Stimulated activated CD4-positive, alpha-beta T cell treated with anti-CD3 and anti-CD28 coated beads, Interleukin-15, amount 100 ng/mL, for 24 hours (primary cell): ENCODE measurements around the gene KLF13.

Experiments
- DNase-seq: peaks from one replicate; pipeline ENCODE4 v3.0.0-alpha.2; 2020

Gene KLF13

DNA sequence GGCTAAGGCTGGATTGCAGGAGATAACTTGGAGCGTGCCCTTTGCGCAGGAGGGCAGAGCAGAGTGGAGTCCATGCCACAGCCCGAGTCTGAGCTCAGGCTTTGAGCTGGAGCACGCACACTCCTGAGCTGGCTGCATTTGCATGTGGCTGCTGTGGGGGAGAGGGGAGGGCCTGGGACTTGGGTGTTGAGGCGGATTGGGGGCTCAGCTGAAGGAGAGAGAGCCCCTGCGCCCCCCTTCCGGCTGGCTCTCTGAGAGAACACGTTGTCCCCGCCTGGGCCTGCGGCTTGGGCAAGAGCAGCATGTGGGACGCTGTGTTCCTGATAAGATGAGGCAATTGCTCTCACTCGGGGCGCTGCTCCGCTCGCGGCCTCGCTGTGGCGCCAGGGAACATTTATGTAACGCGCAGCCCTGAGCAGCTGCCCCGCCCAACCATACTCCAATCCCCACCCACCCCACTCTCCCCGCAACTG lies 39.1 kb downstream of the KLF13 start:
- DNase-seq, result peak; percentile 89

DNA sequence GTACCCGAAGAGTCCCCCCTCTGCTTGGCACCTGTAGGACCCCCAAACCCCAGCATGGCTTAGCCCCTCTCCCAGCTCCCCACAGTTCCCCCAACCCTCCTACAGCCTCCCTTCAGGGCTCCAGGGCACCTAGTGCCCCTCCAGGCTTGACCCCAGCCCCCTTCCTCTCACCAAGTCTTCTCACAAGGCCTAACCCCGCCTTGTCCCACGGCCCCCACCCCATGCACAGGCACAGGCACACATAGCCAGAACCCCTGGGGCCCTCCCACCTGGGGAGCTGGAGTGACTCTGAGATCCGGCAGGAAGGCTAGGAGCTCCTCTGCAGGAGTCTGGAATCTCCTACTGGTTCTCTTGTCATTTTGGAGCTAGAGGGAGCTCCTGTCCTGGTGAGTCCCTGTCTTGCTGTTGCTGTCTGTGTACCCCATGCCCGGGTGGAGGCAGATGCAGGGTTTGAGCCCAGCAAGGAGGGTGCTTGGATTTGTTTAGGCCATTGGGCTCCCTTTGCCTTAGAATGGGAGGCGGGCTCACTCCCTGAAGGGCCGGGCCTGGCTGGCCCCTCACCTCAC lies 39.6 kb downstream of the KLF13 start:
- peak; percentile 34 for DNase-seq

DNA sequence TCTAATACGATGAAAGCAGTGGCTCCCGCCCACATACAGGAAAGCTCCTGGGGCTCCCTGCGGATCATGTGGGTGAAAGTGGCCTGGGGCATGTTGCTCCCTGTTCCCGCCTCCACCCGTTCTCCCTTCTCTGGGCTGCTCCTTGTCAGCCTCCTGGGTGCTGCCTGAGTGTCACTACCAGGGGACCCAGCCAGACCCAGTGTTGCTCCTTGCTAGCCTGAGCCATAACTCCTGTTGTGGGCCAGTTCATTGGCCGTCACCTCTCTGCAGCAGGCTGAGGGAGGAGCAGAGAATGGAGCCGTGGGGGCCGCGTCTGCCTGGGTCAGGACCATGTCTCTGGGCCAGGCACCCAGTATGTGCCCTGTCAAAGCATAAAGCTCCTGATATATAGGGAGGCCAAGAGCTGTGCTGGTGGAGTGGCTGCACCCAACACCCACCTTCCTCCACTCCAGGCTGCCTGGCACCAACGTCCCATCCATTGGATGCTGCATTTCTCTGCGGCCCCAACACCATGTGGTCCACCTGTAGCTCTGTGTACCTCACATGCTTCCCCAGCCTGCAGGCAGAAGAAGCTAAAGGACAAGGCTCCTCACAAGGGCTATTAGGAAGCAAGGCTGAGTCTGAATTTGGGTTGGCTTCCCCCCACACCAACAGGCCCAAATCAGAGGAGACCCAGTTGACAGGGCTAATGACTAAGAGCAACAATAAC lies 40.5 kb downstream of the KLF13 start:
- DNase-seq, result no peak

DNA sequence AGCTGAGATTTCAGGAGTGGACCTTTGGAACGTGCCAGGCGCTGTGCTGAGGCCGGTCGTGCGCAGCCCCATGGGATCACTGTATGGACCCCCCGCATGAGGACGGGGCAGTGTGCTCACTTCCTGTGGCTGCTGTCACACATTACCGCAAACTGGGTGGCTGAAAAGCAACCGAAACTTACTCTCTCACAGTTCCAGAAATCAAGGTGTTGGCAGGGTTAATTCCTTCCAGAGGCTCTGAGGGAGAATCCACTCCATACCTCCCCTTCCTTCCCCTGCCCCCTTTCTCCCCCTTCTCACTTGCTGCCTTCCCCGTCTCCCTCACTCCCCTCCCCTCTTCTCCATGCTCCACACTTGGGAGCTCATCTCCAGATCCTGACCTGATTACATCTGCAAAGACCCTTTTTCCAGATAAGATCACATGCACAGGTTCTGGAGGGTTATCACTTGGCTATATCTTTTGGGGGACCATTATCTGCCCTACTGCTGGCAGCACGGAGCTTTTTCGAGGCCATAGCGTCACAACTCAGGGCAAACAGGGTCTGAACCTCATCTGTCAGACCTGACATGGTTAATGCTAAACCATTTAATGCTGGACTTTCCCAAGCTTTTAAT lies 41.2 kb downstream of the KLF13 start:
- peak; percentile 59 for DNase-seq

DNA sequence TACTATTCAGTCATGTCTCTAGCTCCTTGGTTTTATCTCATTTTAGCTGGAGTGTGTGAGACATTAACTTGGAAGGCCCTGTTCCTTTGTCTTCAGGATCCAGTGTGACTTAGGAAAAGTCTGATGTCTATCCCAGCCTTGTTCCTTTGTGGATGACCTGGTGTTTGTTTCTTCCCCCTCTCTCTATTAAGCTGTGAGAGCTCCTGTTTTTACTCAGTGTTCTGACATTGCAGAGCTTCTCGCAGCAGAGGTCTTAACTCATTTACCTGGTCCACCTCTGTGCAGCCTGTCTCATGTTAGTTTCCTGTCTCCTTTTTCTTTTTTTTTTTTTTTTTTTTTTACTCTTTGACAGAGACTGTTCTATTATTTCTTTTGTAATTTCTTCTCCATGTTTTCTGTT lies 43.1 kb downstream of the KLF13 start:
- DNase-seq, result no peak

DNA sequence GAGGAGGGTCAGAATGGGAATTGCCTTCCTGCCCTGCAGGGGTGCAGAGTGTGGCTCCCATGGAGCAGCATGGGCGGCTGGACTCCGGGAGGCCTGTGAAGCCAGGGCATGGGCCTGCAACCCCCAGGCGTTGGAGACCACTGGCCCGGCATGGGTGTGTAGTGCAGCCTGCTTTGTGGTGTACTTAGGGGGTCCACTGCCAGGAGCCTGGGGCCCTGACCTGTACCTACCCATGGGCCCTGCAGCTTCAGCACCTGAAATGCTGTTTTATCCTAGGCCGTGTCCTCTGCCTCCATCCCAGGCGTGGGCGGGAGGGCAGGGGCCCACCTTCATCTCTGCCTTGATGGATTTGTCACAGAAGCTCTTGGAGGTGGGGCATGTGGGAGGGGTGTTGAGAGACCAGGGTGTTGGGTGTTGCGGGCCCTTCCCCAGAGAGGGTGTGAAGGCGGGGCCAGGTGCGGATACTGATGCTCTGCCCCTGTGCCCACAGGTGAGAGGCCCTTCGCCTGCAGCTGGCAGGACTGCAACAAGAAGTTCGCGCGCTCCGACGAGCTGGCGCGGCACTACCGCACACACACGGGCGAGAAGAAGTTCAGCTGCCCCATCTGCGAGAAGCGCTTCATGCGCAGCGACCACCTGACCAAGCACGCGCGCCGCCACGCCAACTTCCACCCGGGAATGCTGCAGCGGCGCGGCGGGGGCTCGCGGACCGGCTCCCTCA lies 45.0 kb downstream of the KLF13 start:
- DNase-seq, result no peak

DNA sequence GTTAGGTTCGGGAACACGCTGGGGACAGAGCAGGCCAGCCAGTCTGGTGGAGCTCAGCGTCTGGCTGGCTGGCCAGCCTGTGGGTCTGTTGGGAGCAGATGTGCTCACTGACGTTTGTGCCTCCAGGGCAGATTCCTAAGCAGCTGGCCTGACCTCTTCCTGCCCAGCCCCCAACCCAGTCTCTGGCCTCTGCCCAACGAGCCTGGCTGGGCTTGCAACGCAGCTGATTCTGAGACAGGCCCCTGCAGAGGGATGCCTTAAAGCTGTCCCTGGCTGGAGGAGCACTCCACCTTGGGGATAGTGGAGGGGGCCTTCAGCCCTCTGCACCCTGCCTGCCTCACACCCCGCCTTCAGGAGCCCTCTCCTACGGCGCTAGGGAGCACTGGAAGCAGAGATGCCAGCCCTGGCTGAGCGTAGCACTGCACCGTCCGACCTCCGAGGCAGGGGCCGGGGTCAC lies 46.0 kb downstream of the KLF13 start:
- DNase-seq, result no peak

DNA sequence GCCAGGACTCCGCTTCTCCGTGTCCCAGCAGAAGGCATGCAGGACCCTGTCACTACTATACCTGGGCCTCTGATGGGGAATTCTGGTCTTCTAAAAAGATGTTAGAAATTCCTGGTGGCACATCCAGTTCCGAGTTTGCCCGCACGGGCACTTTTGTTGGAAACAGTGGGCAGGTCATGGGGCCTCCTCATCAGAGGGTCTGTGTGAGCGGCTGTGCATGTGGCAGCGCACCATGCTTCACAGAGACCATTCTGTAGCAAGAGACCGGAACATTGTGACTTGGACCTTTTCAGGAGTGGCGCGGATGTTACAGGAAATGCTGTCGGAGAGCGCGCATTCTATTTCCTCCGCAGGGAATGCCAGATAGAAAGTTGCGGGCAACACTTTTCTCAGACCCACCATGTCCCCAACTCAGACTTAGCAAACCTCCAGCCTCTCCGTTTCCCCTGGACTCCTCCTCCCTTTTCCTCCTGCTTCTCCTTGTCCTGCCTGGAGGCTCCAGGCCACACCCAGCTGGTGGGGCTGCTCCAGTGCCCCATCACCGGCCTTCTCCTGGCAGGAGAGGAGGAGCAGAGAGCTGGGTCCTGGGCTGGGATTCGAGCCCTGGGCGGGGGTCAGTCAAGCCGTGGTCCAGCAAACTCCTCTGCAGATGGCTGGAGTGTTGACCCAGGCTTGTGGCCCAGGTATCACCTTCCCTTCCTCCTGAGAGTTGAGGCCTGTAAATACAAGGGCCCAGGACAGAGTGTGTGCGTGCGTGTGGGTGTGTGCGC lies 46.6 kb downstream of the KLF13 start:
- no peak for DNase-seq

DNA sequence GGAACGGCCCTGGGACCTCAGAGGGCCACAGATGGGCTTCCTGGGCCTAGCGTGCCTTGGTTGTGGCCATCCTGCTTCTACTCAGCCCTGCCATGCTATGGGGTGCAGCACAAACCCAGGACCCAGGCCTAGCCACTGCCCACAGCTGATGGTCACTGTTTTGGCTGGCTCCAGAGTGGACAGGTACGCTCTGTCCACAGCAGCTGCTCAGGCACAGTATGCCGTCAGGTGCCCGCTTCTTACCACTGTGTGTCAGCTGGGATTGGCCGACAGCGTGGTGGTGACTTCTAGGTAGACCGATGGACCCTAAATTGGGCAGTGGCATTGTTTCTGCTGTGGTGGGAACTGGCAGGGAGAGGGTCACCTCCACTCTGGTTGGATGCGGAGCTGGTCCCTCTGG lies 47.3 kb downstream of the KLF13 start:
- no peak for DNase-seq

DNA sequence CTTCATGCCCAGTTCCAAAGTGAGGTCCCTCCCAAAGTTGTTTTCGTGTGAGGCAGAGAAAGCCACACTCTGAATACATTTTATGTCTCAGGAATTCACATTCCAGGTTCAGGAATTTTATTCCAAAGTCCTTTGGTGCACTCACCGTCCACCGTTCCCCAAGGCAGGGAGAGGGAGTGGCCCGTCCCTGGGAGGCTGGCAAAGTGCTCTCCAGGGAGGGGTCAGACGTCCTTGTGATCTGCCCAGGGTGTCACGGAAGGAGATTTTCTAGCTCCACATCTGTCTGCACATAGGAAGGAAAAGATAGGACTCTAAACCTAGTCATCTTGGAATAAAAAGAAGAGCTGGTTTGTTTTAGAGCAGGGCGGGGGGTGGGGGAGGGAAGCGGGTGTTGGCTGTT lies 47.9 kb downstream of the KLF13 start:
- no peak for DNase-seq

DNA sequence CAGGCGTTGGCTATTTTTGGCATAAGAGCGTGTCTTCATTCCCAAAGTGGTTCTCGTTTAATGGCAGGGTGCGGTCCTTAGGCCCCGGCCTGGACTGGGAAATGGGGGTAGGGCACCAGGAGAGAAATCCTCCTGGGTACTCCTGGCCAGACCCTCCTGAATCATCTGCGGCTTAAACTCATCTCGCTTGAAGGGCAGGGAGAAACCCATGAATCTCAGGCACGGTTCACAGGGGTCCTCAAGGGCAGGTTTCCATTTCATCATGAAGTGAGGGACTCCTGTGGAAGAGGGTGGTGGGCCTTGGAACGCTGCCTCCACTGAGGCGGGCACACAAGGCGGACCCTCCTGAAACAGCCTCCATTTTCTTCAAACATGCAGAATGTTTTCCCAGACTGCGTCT lies 48.4 kb downstream of the KLF13 start:
- no peak for DNase-seq

DNA sequence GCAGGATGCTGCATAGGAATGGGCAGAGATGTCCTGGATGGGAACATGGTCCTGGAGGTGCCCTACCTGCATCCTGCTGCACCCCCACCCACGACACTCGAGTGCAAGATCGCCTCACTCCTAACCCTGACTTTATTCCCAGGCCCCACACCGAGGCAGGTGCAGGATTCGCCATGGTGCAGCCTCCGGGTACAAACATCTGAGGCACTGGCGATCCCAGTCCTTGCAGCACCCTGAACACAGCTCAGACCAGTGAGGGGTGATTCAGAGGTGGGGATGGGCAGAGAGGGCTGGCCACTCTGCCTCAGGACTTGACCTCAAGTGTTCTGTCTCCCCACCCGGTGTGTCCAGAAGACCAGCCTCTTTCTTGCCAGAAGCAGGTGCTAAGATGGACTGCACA lies 49.1 kb downstream of the KLF13 start:
- DNase-seq, result no peak

DNA sequence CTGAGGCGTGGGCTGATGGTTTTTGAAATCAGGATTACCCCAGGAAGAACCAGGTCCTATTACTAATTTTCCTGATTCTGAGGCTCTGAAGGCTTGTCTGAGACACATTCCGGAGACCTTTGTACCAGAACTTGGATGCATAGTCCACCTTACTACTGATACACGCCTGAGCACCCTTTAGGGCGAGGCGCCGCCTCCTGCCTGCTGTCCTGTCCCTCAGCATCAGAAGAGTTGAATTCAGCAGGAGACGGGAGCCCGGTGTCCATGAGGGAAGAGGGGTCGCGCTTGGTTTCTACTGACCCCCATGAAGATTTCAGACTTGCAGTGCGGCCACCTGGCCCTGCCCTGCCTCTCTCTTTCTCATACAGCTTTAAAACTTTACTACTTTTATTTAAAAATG lies 49.9 kb downstream of the KLF13 start:
- DNase-seq, result no peak

DNA sequence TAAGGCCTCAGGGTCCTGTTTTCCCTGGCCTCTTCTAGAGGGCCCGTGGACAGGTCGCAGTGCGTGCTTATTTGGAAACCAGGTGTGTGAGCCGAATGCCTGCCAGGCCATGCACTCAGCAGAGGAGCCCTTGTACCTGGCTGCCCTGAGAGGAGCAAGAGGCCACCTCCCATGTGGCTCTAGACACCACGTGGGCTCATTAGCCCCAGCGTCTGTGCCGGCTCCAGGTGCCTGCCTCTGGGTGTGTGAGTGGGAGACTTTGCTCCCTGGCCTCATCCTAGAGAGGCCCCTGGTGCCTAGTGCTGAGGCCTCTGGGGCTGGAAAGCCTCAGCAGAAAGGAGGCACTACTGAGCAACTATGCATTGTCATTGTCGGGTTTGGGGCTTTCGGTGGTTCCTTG lies 50.4 kb downstream of the KLF13 start:
- no peak for DNase-seq

DNA sequence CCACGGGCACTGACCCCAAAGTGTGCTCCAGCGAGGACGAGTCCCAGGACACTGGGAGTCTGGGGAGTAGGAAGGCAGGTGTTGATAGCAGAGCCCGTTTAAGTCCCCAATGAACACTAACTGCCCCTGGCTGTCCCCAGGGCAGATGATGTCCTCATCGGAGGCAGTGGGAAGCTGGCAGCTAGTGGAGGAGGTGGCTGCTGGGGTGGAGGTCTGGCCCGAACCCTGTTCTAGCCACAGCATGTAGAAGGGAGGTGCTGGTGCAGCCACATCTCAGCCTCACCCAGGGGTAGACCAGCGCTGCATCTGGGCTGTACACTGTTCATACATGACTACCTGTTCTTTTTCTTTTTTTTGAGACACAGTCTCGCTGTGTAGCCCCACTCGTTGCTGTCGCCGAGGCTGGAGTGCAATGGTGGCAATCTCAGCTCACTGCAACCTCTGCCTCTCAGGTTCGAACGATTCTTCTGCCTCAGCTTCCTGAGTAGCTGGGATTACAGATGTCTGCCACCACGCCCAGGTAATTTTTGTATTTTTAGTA lies 51.8 kb downstream of the KLF13 start:
- no peak for DNase-seq

DNA sequence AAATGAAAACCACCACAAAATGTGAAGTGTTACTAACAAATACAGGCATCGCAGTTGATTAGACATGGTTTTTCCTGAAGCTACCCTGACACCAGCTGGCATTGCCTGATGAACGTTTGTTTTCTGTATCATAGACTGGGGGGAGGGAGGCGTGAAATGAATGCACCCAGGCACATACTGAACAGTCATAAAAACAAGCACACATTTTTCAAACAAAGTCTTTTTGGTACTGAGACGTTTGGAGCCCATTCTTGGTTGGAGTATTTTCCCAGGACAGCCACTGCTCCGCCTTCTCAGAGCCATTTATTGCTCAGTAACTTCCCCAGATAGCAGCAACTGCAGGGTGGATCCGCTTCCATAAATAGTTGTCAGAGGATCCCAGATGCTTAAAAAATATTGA lies 52.4 kb downstream of the KLF13 start:
- DNase-seq, result no peak

DNA sequence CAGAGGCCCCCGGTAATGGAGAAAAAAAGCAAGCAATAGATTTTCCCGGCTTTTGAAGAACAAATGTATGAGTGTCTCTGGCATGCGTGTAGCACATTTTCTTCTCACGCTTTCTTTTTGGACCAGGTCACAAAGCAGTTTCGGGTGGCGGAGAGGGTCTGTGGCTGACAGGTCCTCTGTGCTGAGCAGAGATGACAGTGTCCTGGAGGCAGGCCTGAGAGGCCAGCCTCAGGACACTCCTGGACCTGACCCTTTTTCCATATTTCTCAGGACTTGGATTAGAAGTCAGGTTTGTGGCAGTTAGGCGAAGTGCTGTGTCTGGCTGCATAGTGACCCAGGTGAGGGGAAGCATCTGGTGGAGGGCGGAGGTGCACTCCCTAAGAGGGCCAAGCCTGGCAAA lies 52.9 kb downstream of the KLF13 start:
- no peak for DNase-seq

DNA sequence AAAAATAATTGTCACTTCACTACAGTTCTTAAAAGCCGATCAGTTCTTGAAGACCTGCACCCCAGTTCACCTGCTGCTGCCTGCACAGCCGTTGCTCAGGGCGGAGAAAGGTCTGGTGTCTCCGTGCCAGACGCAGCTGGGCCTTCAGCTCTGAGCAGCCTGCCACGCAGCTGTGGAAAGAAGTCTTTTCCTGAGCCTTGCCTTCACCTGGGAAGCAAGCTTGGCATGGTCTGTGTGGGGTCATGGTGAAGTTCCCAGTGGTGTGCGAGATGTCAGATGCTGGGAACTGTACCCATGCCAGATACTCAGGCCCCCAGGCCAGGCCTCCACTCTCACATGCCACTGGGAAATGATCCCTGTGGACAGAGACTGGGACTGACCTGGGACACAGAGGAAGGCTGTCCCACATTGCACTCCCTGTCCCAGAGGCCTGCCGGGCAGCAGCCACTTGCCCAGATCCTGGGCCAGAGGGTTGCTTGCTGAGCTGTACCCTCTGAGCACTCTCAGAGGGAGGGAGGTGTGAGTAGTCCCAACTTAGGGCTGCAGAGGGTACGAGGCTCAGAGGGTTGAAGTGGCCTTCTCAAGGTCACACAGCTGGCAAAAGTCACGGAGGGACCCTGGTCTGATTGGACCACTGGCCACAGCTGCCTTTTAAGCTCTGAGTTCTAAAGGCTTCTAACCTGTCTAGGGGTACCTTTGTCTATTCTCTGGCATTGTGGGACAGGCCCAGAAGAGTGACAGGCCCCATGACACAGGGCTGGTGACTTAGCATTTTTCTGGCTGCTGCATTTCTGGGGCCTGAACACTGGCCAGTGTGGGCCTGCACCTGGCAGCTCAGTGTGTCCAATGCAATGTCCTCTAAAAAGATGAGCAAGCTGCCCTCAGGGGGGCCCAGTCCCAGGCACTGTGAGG lies 55.4 kb downstream of the KLF13 start:
- DNase-seq, result no peak

DNA sequence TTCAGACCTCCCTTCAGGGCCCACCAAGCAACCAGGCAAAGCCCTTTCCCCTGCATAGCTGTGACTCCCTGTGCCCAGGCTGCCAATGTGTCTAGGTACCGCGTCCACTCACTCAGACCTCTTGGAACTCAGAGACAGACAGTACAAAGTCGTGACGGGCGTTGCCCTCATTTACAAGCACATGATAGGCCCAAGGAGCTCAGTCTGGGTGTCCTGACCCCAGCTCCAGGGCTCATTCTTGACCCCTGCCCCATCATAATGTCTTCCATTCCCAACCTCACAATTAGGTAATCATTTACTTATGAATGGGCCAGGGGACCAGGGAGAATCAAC lies 56.0 kb downstream of the KLF13 start:
- DNase-seq, result no peak

DNA sequence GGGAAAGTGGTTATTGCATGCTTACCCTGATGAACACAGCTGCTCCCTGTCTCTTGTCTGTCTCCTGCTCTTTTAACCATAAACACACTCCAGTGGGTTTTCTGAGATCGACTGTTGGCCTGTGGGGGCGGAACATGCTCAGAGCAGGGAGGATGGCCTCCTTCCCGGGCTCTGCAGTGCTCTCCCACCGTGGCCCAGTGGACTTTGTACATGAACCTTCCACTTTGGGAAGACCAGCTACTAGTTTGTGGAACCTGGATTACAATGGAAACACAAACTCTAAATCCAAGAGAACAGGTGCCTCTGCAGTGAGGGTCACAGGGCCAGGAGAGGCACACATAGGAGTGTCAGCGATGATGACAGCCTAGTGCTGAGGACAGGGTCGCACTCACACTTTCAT lies 56.5 kb downstream of the KLF13 start:
- DNase-seq, result no peak

DNA sequence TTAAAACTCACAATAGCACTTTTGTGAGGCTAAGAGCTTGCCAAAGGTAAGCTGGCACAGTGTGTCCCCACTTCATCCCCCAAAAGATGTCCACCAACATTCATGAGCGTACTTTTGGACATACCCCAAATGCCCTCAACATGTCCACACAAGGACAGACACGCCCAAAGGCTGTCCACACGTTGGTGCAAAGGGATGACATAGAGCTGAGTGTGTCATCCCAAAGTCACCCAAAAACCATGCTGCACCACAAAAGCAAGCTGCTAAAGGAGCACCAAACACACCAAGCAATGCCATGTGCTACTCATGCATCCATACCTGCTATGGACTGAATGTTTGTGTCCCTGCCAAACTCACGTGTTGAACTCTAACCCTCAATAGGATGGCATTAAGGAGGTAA lies 57.9 kb downstream of the KLF13 start:
- no peak for DNase-seq

DNA sequence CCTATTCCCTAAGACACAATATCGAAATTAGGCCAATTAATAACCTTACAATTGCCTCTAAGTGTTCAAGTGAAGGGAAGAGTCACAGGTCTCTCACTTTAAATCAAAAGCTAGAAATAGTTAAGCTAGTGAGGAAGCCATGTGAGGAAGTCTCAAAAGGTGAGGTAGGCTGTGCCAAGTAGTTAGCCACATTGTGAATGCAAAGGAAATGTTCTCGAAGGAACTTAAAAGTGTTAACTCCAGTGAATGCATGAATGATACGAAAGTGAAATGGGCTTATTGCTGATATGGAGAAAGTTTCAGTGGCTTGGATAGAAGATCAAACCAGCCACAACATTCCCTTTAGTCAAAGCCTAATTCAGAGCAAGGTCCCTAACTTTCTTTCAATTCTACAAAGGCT lies 59.1 kb downstream of the KLF13 start:
- no peak for DNase-seq
